Effector CD8-positive, alpha-beta T cell (primary cell): Measurements from ENCODE around the gene ANKRD24.
"Not testable (repeated sequence)": the region's sequence is repeated elsewhere in the genome, so short reads cannot be mapped to it uniquely, and the experiment has no call there.

Experiments used
- DNase-seq: peaks from one replicate; lab custom pipeline; 2025; lab: John Stamatoyannopoulos, UW

The ANKRD24 gene

GRCh38 chr19:4230237-4230636 is 47.7 kb downstream of the ANKRD24 start:
- DNase-seq = not testable (repeated sequence)

- DNase-seq = not testable (repeated sequence)
Observed at GRCh38 chr19:4231521-4231920, 49.0 kb downstream of the ANKRD24 start.

GRCh38 chr19:4232139-4232538 is 49.6 kb downstream of the ANKRD24 start:
- not testable (repeated sequence) for DNase-seq

GRCh38 chr19:4232614-4233281 is 50.3 kb downstream of the ANKRD24 start:
- DNase-seq = no peak

GRCh38 chr19:4233282-4233853 is 50.9 kb downstream of the ANKRD24 start:
- peak; percentile 57 for DNase-seq

- no peak for DNase-seq
Observed at GRCh38 chr19:4234142-4234861, 51.8 kb downstream of the ANKRD24 start.

GRCh38 chr19:4234862-4235201 is 52.3 kb downstream of the ANKRD24 start:
- no peak for DNase-seq

- not testable (repeated sequence) for DNase-seq
Observed at GRCh38 chr19:4237510-4237909, 55.0 kb downstream of the ANKRD24 start.

GRCh38 chr19:4238831-4239230 is 56.3 kb downstream of the ANKRD24 start:
- no peak for DNase-seq

GRCh38 chr19:4241824-4242430 is 59.4 kb downstream of the ANKRD24 start:
- DNase-seq = no peak

GRCh38 chr19:4245938-4246337 is 63.4 kb downstream of the ANKRD24 start:
- not testable (repeated sequence) for DNase-seq

GRCh38 chr19:4246767-4247593 is 64.5 kb downstream of the ANKRD24 start, which contains the start of gene YJU2:
Gene YJU2, plus strand, starts transcription at chr19:4247080. Its CDS starts 67 bp downstream, at chr19:4247147.
- DNase-seq = peak; percentile 98

- no peak for DNase-seq
Observed at GRCh38 chr19:4256563-4256962, 74.1 kb downstream of the ANKRD24 start.

GRCh38 chr19:4257025-4257424 is 74.5 kb downstream of the ANKRD24 start:
- no peak for DNase-seq

GRCh38 chr19:4258181-4258580 is 75.7 kb downstream of the ANKRD24 start:
- no peak for DNase-seq

GRCh38 chr19:4260613-4261191 is 78.2 kb downstream of the ANKRD24 start:
- DNase-seq = no peak

- DNase-seq = no peak
Observed at GRCh38 chr19:4264812-4265211, 82.3 kb downstream of the ANKRD24 start.

GRCh38 chr19:4266253-4267000 is 83.9 kb downstream of the ANKRD24 start:
- DNase-seq = no peak

GRCh38 chr19:4267101-4267900 is 84.8 kb downstream of the ANKRD24 start:
- peak; percentile 60 for DNase-seq
